H1 (cell line): Measurements from ENCODE around the gene SLC38A8. TPM values are rescaled to one million over a fixed set of nuclear protein-coding genes. Genes with fewer than 3 reads are reported as not detected.

ENCODE experiments used
- CTCF ChIA-PET: fragments of 300-600 bp; sonication (Branson Sonifier 250); formaldehyde crosslinking; loops from one replicate; lab custom pipeline; 2021; ENCODE audit not compliant: partially characterized antibody; lab: Charles Lee
- POLR2A ChIA-PET: fragments of 300-600 bp; sonication (Branson Sonifier 250); formaldehyde crosslinking; loops from one replicate; lab custom pipeline; 2021; ENCODE audit warnings: inconsistent platforms; ENCODE audit not compliant: partially characterized antibody; lab: Charles Lee
- DNase-seq, 2 experiments: peaks; one replicate each; pipeline versions ENCODE4 v3.0.0 to v3.0.0-alpha.2; 2010 to 2022; ENCODE audit warnings: low spot score in 2 of 2, low read depth in 1 of 2, mixed read lengths in 1 of 2
- FAIRE-seq: peaks from 2 replicates; lab custom pipeline; 2011; peaks lifted over from hg19 to GRCh38; lab: Jason Lieb, UNC
- H2AFZ ChIP-seq: 2 replicates; pipeline ENCODE4 v1.8.1; 2012; ENCODE audit warnings: low read length, inconsistent platforms
- H2AK5ac ChIP-seq: 2 replicates; pipeline ENCODE4 v1.6.1; 2013; ENCODE audit warnings: low read depth, low read length
- H2BK120ac ChIP-seq: replicated peaks from 2 replicates; pipeline ENCODE3; 2013; ENCODE audit warnings: low read depth, low read length, inconsistent platforms
- H2BK12ac ChIP-seq: 2 replicates; pipeline ENCODE4 v1.6.1; 2013; ENCODE audit warnings: low read depth, low read length
- H2BK15ac ChIP-seq: 2 replicates; pipeline ENCODE4 v1.6.1; 2013; ENCODE audit warnings: low read length
- H2BK20ac ChIP-seq: 2 replicates; pipeline ENCODE4 v1.6.1; 2013; ENCODE audit warnings: low read length
- H2BK5ac ChIP-seq: 2 replicates; pipeline ENCODE4 v1.6.1; 2013; ENCODE audit warnings: low read depth, low read length
- H3K14ac ChIP-seq: 2 replicates; pipeline ENCODE4 v1.6.1; 2013; ENCODE audit warnings: inconsistent platforms; ENCODE audit not compliant: insufficient read length
- H3K18ac ChIP-seq: 2 replicates; pipeline ENCODE4 v1.6.1; 2013; ENCODE audit warnings: low read length; ENCODE audit errors: extremely low read depth
- H3K23ac ChIP-seq: 2 replicates; pipeline ENCODE4 v1.6.1; 2013; ENCODE audit warnings: inconsistent platforms; ENCODE audit not compliant: insufficient read length
- H3K23me2 ChIP-seq: 2 replicates; pipeline ENCODE4 v1.6.1; 2013; ENCODE audit warnings: low read depth, low read length
- H3K27ac ChIP-seq: 2 replicates; pipeline ENCODE4 v1.6.1; 2011; ENCODE audit warnings: low read depth, low read length, inconsistent platforms
- H3K27me3 ChIP-seq, 4 experiments: replicated peaks in 1 of 4; 1 replicate in 1 of 4; 2 replicates in 3 of 4; pipeline versions ENCODE4 v1.6.1 to v1.8.1; 2011 to 2013; ENCODE audit warnings: low read length in 3 of 4, mild to moderate bottlenecking in 3 of 4, inconsistent platforms in 2 of 4, mixed read lengths in 2 of 4, moderate library complexity in 1 of 4; ENCODE audit not compliant: control insufficient read depth in 3 of 4, insufficient read depth in 3 of 4; ENCODE audit errors: extremely low read depth in 1 of 4
- H3K36me3 ChIP-seq, 4 experiments: 2 replicates each; pipeline versions ENCODE4 v1.6.1 to v1.8.1; 2011 to 2013; ENCODE audit warnings: mild to moderate bottlenecking in 4 of 4, low read length in 3 of 4, moderate library complexity in 2 of 4, control low read depth in 1 of 4, inconsistent platforms in 1 of 4; ENCODE audit not compliant: insufficient read depth in 4 of 4, control insufficient read depth in 2 of 4
- H3K4ac ChIP-seq: replicated peaks from 2 replicates; pipeline ENCODE3; 2013; ENCODE audit warnings: low read length, low read depth, mixed read lengths, inconsistent platforms; ENCODE audit not compliant: insufficient read length
- H3K4me1 ChIP-seq, 4 experiments: replicated peaks in 1 of 4; 1 replicate in 1 of 4; 2 replicates in 3 of 4; pipeline versions ENCODE4 v1.6.1 to v1.8.1; 2011 to 2013; ENCODE audit warnings: low read length in 3 of 4, inconsistent platforms in 2 of 4, mixed read lengths in 1 of 4; ENCODE audit not compliant: insufficient read depth in 4 of 4, control insufficient read depth in 3 of 4
- H3K4me2 ChIP-seq, 2 experiments: 2 replicates each; pipeline versions ENCODE4 v1.6.1 to v1.8.1; 2011 to 2013; ENCODE audit warnings: low read depth in 2 of 2, low read length in 2 of 2, control low read depth in 1 of 2, inconsistent platforms in 1 of 2, mild to moderate bottlenecking in 1 of 2; ENCODE audit not compliant: insufficient read depth in 1 of 2
- H3K4me3 ChIP-seq, 4 experiments: fragments of 200-600, 300-600 bp in 1 of 4; sonication (generic), shearing (Covaris generic), sonication (Bioruptor Twin) in 1 of 4; 2 replicates each; pipeline versions ENCODE4 v1.5.1 to v1.8.1; 2011 to 2016; ENCODE audit warnings: low read length in 4 of 4, low read depth in 3 of 4, control low read depth in 2 of 4, inconsistent platforms in 2 of 4, mild to moderate bottlenecking in 2 of 4, mixed read lengths in 1 of 4, moderate library complexity in 1 of 4; ENCODE audit not compliant: insufficient read depth in 2 of 4; ENCODE audit errors: extremely low read depth in 1 of 4
- H3K56ac ChIP-seq: replicated peaks from 2 replicates; pipeline ENCODE3; 2013; ENCODE audit warnings: low read depth, mild to moderate bottlenecking, mixed read lengths, low read length, inconsistent platforms; ENCODE audit not compliant: insufficient read length
- H3K79me1 ChIP-seq: 2 replicates; pipeline ENCODE4 v1.6.1; 2013; ENCODE audit warnings: low read depth, low read length, control low read depth
- H3K79me2 ChIP-seq, 2 experiments: 2 replicates each; pipeline versions ENCODE4 v1.6.1 to v1.8.1; 2012 to 2013; ENCODE audit warnings: low read length in 2 of 2, mild to moderate bottlenecking in 2 of 2, inconsistent platforms in 1 of 2; ENCODE audit not compliant: insufficient read depth in 2 of 2, control insufficient read depth in 1 of 2
- H3K9ac ChIP-seq, 4 experiments: replicated peaks in 1 of 4; 1 replicate in 1 of 4; 2 replicates in 3 of 4; pipeline versions ENCODE4 v1.6.1 to v1.8.1; 2011 to 2013; ENCODE audit warnings: low read depth in 3 of 4, low read length in 3 of 4, control low read depth in 2 of 4, mild to moderate bottlenecking in 2 of 4, moderate library complexity in 2 of 4, inconsistent platforms in 1 of 4; ENCODE audit errors: extremely low read depth in 1 of 4
- H3K9me3 ChIP-seq, 2 experiments: 2 replicates each; pipeline versions ENCODE4 v1.6.1 to v1.8.1; 2012 to 2013; ENCODE audit warnings: mild to moderate bottlenecking in 2 of 2, moderate library complexity in 2 of 2, control low read depth in 1 of 2, inconsistent platforms in 1 of 2, low read depth in 1 of 2, low read length in 1 of 2, mixed read lengths in 1 of 2; ENCODE audit not compliant: insufficient read depth in 2 of 2
- H4K20me1 ChIP-seq, 2 experiments: replicated peaks in 1 of 2; 2 replicates each; pipeline versions ENCODE3 to v1.8.1; 2011 to 2013; ENCODE audit warnings: inconsistent platforms in 2 of 2, low read length in 2 of 2, mild to moderate bottlenecking in 1 of 2; ENCODE audit not compliant: insufficient read depth in 2 of 2, control insufficient read depth in 1 of 2
- H4K5ac ChIP-seq: 2 replicates; pipeline ENCODE4 v1.6.1; 2013; ENCODE audit warnings: low read length, low read depth, mixed read lengths, inconsistent platforms; ENCODE audit not compliant: insufficient read length
- H4K8ac ChIP-seq: 2 replicates; pipeline ENCODE4 v1.8.0; 2013; ENCODE audit warnings: mild to moderate bottlenecking, moderate library complexity, low read length, inconsistent platforms; ENCODE audit not compliant: insufficient read depth; ENCODE audit errors: extremely low read depth
- H4K91ac ChIP-seq: replicated peaks from 2 replicates; pipeline ENCODE3; 2013; ENCODE audit warnings: low read length, mixed read lengths, inconsistent platforms; ENCODE audit not compliant: insufficient read length
- CTCF ChIP-seq, 3 experiments: IDR thresholded peaks; 1 replicate in 2 of 3; 2 replicates in 1 of 3; pipeline versions ENCODE4 v1.5.1 to v1.6.1; 2011; ENCODE audit warnings: low read length in 3 of 3, mild to moderate bottlenecking in 3 of 3, inconsistent platforms in 2 of 3, low read depth in 1 of 3, moderate library complexity in 1 of 3; ENCODE audit not compliant: insufficient read depth in 1 of 3; ENCODE audit errors: control extremely low read depth in 1 of 3
- SIX5 ChIP-seq: IDR thresholded peaks from 2 replicates; pipeline ENCODE4 v1.6.1; 2011; ENCODE audit warnings: mild to moderate bottlenecking, low read depth, low read length
- WGBS, 2 experiments: shearing (Covaris generic) in 1 of 2; methylation state at CpG; one replicate each; pipeline versions ENCODE4 v1.1.6 to v1.1.7; 2013 to 2015; ENCODE audit warnings: low lambda C conversion rate in 2 of 2, mixed read lengths in 2 of 2, inconsistent platforms in 1 of 2, low coverage in 1 of 2, missing lambda C conversion rate in 1 of 2; ENCODE audit not compliant: insufficient replicate concordance in 2 of 2, insufficient coverage in 1 of 2, insufficient read length in 1 of 2; ENCODE audit errors: extremely low coverage in 1 of 2, missing lambda C conversion rate in 1 of 2; 5-methylcytosine and 5-hydroxymethylcytosine counted together
- polyA plus RNA-seq, 7 experiments: library from polyadenylated mRNA; depleted of rRNA in 3 of 7; stranded (reverse) in 5 of 7; unstranded in 2 of 7; fragments of >200 nt in 5 of 7; fragments of 200-250 nt in 2 of 7; gene quantifications; 1 replicate in 5 of 7; 2 replicates in 1 of 7; 4 replicates in 1 of 7; pipeline versions ENCODE4 v1.2.1 to v1.2.3, GENCODE V29; 2011 to 2013; ENCODE audit warnings: missing spikeins in 2 of 7, mixed read lengths in 2 of 7
- total RNA-seq: library from RNA; stranded (reverse); fragmentation: NEBNext Ultra II Directional; extraction: Animal tissue kit (Norgen Biotek cat#: 25700); gene quantifications from 2 replicates; pipeline ENCODE4 v1.2.1, GENCODE V29; 2021

Gene SLC38A8
- total and polyA plus RNA-seq, 2 of the 8 experiments (the other 6 are each of a cell fraction or from before 2014, with no cell fraction given) = 0.08 TPM; not detected in 1

GRCh38 chr16:83996481-83997252 is 45.9 kb downstream of the SLC38A8 start:
- Histone ChIP-seq H3K4me2 (no peak overlapping the region), H2BK15ac (no peak overlapping the region), H4K20me1 (peaks cover 0 to 2% of the 10 kb centered on the region in 2 experiments), H3K79me2 (no peaks in the 10 kb centered on the region), H3K27ac (no peak overlapping the region), H2AFZ (no peak overlapping the region), H3K79me1 (no peaks in the 10 kb centered on the region), H4K5ac (no peak overlapping the region), H3K23me2 (no peaks in the 10 kb centered on the region), H3K9me3 (no peaks in the 10 kb centered on the region; a peak in 1 of 4 replicates), H2BK5ac (no peak overlapping the region; the same call in 1 of the 2 replicates), H3K14ac (no peak overlapping the region), H2AK5ac (no peak overlapping the region), H3K4ac (no peak overlapping the region), H3K23ac (no peak overlapping the region), H2BK20ac (no peak overlapping the region), H4K8ac (no peak overlapping the region), H3K18ac (no peak overlapping the region), H3K9ac (no peak overlapping the region), H3K56ac (no peak overlapping the region), H3K4me1 (peaks cover 2 to 12% (median 7%) of the 10 kb centered on the region in 4 experiments; a peak in 5 of 7 replicates), H4K91ac (no peak overlapping the region), H3K27me3 (no peaks in the 10 kb centered on the region), H2BK120ac (no peak overlapping the region), H2BK12ac (no peak overlapping the region), H3K36me3 (no peaks in the 10 kb centered on the region), H3K4me3 (no peak overlapping the region)
- FAIRE-seq = no peak
- CTCF ChIA-PET = interaction anchor here (0.6 to 6.0 kb wide), 16 partner anchors 8 to 165 kb away, joined by 3 to 42 read pairs (median 4); partner anchors contain the start of gene SLC38A8
- DNase-seq = no peak
- WGBS, 2 experiments = 87% methylated on average over 15 of the region's 15 CpGs; no CpG with 5 or more reads in 1 of the 2 experiments
- TF ChIP-seq CTCF (IDR thresholded peaks at IDR 0.05; ENCODE audit: control extremely low read depth in 1 of 3, insufficient read depth in 1 of 3, low read depth in 1 of 3, low read length in 3 of 3) = peak; percentile 12 to 32 (median 28)
- no peak for TF ChIP-seq SIX5
- POLR2A ChIA-PET = interaction anchor here (0.8 to 0.9 kb wide), 2 partner anchors 8 to 9 kb away, joined by 3 to 4 read pairs; no protein-coding TSS in a partner anchor
